HG02678 (cell line): ENCODE results near the gene GOT1.

Source experiments
- ATAC-seq: cut with Tn5 transposase; IDR thresholded peaks from one replicate; pipeline ENCODE4 v1.9.1; 2021; ENCODE audit warnings: mild to moderate bottlenecking, moderate library complexity; ENCODE audit not compliant: unreplicated experiment

GOT1 gene

GRCh38 chr10:99433378-99434020 lies 3.1 kb upstream of the GOT1 start:
- no peak for ATAC-seq

GRCh38 chr10:99432881-99433280 lies 2.5 kb upstream of the GOT1 start:
- ATAC-seq: no peak

- ATAC-seq: no peak
Observed at GRCh38 chr10:99432047-99432446, 1.6 kb upstream of the GOT1 start.

- no peak for ATAC-seq
Observed at GRCh38 chr10:99431190-99431760, 851 bp upstream of the GOT1 start.

- no peak for ATAC-seq
Observed at GRCh38 chr10:99430116-99430450, 341 bp downstream of the GOT1 start.

- no peak for ATAC-seq
Observed at GRCh38 chr10:99429517-99430095, 818 bp downstream of the GOT1 start.

- no peak for ATAC-seq
Observed at GRCh38 chr10:99427566-99428190, 2.7 kb downstream of the GOT1 start.

GRCh38 chr10:99426689-99427088 lies 3.7 kb downstream of the GOT1 start:
- no peak for ATAC-seq

- ATAC-seq: no peak
Observed at GRCh38 chr10:99425204-99425603, 5.2 kb downstream of the GOT1 start.

- ATAC-seq: no peak
Observed at GRCh38 chr10:99424656-99425055, 5.8 kb downstream of the GOT1 start.

- ATAC-seq: no peak
Observed at GRCh38 chr10:99422529-99423096, 7.8 kb downstream of the GOT1 start.

GRCh38 chr10:99421233-99421739 lies 9.1 kb downstream of the GOT1 start:
- no peak for ATAC-seq

- ATAC-seq: no peak
Observed at GRCh38 chr10:99419688-99420087, 10.7 kb downstream of the GOT1 start.

- no peak for ATAC-seq
Observed at GRCh38 chr10:99418910-99419624, 11.4 kb downstream of the GOT1 start.

- no peak for ATAC-seq
Observed at GRCh38 chr10:99412099-99412498, 18.3 kb downstream of the GOT1 start.

- ATAC-seq: no peak
Observed at GRCh38 chr10:99411546-99411945, 18.9 kb downstream of the GOT1 start.

GRCh38 chr10:99410876-99411275 lies 19.5 kb downstream of the GOT1 start:
- ATAC-seq: no peak

- no peak for ATAC-seq
Observed at GRCh38 chr10:99410146-99410545, 20.3 kb downstream of the GOT1 start.

GRCh38 chr10:99406149-99406548 lies 24.3 kb downstream of the GOT1 start:
- ATAC-seq: no peak

GRCh38 chr10:99403674-99404073 lies 26.8 kb downstream of the GOT1 start:
- no peak for ATAC-seq

GRCh38 chr10:99399664-99400063 lies 30.8 kb downstream of the GOT1 start:
- no peak for ATAC-seq
